Nephron progenitor cell (in vitro differentiated cells): ENCODE measurements around the gene F8.

Source experiments
- DNase-seq: peaks from one replicate; pipeline ENCODE4 v3.0.0; 2021
- H3K27ac Mint-ChIP-seq: 2 replicates; pipeline ENCODE4 v1.8.0; 2021; ENCODE audit warnings: mild to moderate bottlenecking, moderate library complexity, mixed read lengths
- H3K27me3 Mint-ChIP-seq: 2 replicates; pipeline ENCODE4 v1.8.0; 2021; ENCODE audit warnings: mild to moderate bottlenecking, low read depth, mixed read lengths; ENCODE audit not compliant: poor library complexity
- H3K36me3 Mint-ChIP-seq: 2 replicates; pipeline ENCODE4 v1.8.0; 2021; ENCODE audit warnings: low read depth, mixed read lengths
- H3K4me1 Mint-ChIP-seq: 2 replicates; pipeline ENCODE4 v1.8.0; 2021; ENCODE audit warnings: mixed read lengths
- H3K4me3 Mint-ChIP-seq: 2 replicates; pipeline ENCODE4 v1.8.0; 2021; ENCODE audit warnings: mild to moderate bottlenecking, moderate library complexity, mixed read lengths
- H3K9me3 Mint-ChIP-seq: 2 replicates; pipeline ENCODE4 v1.8.0; 2021; ENCODE audit warnings: mild to moderate bottlenecking, moderate library complexity, mixed read lengths
- TF ChIP-seq, protein P1 (sequence below): fragments of 200-600 bp; sonication (generic); IDR thresholded peaks from 2 replicates; pipeline ENCODE4 v1.5.0; 2021; ENCODE audit warnings: antibody characterized with exemption

Gene F8

DNA sequence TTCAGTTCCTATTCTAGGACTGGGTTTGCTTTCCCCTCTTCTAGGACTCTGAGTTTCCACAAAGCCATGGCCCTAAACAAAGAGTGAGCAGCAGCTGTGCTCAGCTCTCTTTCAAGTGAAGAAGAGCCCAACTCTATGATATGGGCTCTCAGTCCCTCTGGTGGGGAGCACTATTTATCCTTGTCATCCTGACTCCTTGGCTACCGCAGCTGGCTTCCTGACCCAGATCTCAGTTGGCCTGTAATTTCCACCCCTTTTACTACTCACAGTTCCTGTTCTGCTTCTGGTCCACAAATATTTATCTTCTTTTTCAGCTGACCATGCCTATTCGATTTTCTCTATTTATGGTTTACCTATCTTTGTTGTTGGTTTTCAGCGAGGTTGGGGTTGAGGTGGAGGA lies 33.8 kb downstream of the F8 start:
- no peak overlapping the region for H3K4me3 Mint-ChIP-seq
- no peak for DNase-seq
- TF ChIP-seq, protein P1, sequence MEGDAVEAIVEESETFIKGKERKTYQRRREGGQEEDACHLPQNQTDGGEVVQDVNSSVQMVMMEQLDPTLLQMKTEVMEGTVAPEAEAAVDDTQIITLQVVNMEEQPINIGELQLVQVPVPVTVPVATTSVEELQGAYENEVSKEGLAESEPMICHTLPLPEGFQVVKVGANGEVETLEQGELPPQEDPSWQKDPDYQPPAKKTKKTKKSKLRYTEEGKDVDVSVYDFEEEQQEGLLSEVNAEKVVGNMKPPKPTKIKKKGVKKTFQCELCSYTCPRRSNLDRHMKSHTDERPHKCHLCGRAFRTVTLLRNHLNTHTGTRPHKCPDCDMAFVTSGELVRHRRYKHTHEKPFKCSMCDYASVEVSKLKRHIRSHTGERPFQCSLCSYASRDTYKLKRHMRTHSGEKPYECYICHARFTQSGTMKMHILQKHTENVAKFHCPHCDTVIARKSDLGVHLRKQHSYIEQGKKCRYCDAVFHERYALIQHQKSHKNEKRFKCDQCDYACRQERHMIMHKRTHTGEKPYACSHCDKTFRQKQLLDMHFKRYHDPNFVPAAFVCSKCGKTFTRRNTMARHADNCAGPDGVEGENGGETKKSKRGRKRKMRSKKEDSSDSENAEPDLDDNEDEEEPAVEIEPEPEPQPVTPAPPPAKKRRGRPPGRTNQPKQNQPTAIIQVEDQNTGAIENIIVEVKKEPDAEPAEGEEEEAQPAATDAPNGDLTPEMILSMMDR = no peak
- no peaks in the 10 kb centered on the region for H3K36me3 Mint-ChIP-seq
- no peaks in the 10 kb centered on the region for H3K4me1 Mint-ChIP-seq
- H3K27ac Mint-ChIP-seq = no peak overlapping the region
- no peaks in the 10 kb centered on the region for H3K27me3 Mint-ChIP-seq
- peaks cover 8% of the 10 kb centered on the region for H3K9me3 Mint-ChIP-seq

GRCh38 chrX:154987940-154988339 lies 34.6 kb downstream of the F8 start:
- Mint-ChIP-seq H3K4me3 (no peak overlapping the region), H3K4me1 (no peaks in the 10 kb centered on the region), H3K9me3 (peaks cover 8% of the 10 kb centered on the region), H3K27ac (no peak overlapping the region), H3K27me3 (no peaks in the 10 kb centered on the region), H3K36me3 (no peaks in the 10 kb centered on the region)
- no peak for DNase-seq
- TF ChIP-seq, protein P1 = no peak

DNA sequence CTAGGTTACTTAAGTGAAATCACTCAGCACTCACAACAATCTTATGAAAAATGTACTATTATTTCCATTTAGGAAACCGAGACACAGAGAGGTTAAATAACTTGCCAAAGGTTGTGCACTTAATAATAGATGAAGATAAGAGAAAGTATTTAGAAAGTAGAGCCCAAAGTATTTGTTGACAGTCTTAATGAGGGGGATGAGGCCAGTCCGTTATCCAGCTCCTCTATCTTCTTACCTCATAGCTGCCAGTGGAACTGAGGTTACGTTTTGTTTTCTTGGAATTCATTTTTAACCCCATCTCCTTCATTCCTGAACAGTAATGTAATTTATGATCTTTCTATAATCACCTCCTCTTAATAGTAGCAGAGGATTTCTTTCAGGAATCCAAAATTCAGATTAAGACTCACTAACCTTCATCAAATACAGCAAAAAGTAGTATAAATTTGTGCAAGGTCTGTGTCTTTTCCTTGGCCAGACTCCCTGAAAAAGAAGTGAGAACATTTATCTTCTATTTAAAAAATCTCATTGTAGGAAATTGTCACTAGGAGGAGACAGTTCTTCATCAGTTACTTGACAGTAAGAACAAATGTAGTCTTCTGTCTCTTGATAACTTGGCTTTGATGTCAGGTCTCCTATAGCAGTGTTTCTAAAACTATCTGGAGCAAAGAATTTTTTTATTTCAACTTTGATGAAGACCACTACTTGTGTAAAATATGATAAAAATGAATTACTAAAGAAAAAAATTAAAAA lies 35.5 kb downstream of the F8 start:
- TF ChIP-seq, protein P1 = no peak
- no peaks in the 10 kb centered on the region for H3K4me1 Mint-ChIP-seq
- peaks cover 7% of the 10 kb centered on the region for H3K9me3 Mint-ChIP-seq
- no peaks in the 10 kb centered on the region for H3K36me3 Mint-ChIP-seq
- H3K4me3 Mint-ChIP-seq = no peak overlapping the region
- no peaks in the 10 kb centered on the region for H3K27me3 Mint-ChIP-seq
- no peak overlapping the region for H3K27ac Mint-ChIP-seq
- DNase-seq = no peak

- peaks cover 44% of the 10 kb centered on the region for H3K9me3 Mint-ChIP-seq
- no peak overlapping the region for H3K27ac Mint-ChIP-seq
- TF ChIP-seq, protein P1 = no peak
- no peak overlapping the region for H3K4me3 Mint-ChIP-seq
- peaks cover 4% of the 10 kb centered on the region for H3K27me3 Mint-ChIP-seq
- DNase-seq = no peak
- H3K36me3 Mint-ChIP-seq = no peaks in the 10 kb centered on the region
- no peaks in the 10 kb centered on the region for H3K4me1 Mint-ChIP-seq
These were observed 41.5 kb downstream of the F8 start for GRCh38 chrX:154981116-154981411.

DNA sequence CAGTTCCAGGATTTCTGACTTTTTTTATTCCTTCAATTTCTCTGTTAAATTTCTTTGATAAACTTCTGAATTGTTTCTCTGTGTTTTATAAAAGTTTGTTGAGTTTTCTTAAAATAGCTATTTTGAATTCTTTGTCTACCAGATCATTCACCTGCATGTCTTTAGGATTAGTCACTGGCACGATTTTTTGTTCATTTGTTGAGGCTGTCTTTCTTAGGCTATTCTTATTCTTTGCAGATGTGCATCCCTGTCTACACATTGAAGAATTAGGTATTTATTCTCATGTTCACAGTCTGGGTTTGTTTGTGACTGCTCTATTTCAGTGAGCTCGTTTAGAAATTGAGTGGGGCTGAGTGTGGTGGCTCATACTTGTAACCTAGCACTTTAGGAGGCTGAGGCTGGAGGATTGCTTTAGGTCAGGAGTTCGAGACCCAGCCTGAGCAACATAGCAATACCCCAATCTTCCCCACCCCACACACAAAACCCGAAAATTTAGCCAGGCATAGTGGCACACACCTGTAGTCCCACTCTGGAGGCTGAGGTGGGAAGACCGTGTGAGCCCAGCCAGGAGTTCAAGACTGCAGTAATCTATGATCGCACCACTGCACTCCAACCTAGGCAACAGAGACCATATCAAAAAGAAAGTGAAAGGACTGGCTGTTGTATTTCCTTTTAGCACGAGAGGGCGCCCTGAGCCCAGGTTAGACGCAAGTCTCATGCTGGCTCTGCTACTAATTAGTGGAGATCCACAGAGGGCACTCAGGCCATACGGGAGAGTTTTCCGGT lies 42.0 kb downstream of the F8 start:
- peaks cover 6% of the 10 kb centered on the region for H3K27me3 Mint-ChIP-seq
- DNase-seq = peak; percentile 65
- H3K4me1 Mint-ChIP-seq = no peaks in the 10 kb centered on the region
- peaks cover 43% of the 10 kb centered on the region for H3K9me3 Mint-ChIP-seq
- H3K36me3 Mint-ChIP-seq = no peaks in the 10 kb centered on the region
- TF ChIP-seq, protein P1 = peak; percentile 51
- no peak overlapping the region for H3K4me3 Mint-ChIP-seq
- H3K27ac Mint-ChIP-seq = no peak overlapping the region
